ENCODE data around the gene UBTD1.

Gene UBTD1

DNA sequence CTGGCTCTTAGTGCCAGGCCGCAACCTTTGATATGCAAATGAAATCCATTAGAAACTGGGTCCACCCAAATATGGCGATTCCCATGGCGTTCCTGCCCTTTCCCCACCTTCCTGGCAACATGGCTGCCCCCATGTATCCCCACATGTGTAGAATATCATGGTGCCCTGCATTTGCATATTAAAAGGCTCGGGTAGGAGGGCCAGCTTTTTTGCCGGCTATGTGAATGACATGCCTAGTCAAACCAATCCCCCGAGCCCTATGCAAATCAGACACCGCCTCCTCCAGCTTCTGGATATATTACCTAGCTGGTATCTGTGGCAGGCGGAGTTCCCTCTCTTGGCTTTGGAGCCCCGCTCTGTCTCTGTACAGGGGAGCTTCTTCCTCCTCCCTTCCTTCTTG, 18.8 kb upstream of the UBTD1 start:
- no peak for DNase-seq (ENCODE audit: low read depth, low spot score)
- H3K4me3 ChIP-seq (ENCODE audit: low read length): no peak overlapping the region

GRCh38 chr10:97481071-97481470, 17.7 kb upstream of the UBTD1 start:
- no peak for DNase-seq (ENCODE audit: low read depth, low spot score)
- no peak overlapping the region for H3K4me3 ChIP-seq (ENCODE audit: low read length)

DNA sequence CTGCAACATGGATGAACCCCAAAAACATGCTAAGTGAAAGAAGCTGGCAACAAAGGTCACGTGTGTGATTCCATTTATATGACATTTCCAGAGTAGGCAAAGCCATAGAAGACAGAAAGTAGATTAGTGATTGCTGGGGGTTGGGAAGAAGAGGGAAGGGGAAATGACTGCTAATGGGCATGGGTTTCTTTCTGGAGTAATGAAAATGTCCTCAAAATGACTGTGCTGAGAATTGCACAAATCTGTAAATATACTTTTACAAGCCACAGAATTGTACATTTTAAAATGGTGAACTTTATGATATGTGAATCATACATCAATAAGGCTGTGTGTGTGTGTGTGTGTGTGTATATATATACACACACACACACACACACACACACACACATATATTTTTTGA, 16.3 kb upstream of the UBTD1 start:
- no peak for DNase-seq (ENCODE audit: low read depth, low spot score)

DNA sequence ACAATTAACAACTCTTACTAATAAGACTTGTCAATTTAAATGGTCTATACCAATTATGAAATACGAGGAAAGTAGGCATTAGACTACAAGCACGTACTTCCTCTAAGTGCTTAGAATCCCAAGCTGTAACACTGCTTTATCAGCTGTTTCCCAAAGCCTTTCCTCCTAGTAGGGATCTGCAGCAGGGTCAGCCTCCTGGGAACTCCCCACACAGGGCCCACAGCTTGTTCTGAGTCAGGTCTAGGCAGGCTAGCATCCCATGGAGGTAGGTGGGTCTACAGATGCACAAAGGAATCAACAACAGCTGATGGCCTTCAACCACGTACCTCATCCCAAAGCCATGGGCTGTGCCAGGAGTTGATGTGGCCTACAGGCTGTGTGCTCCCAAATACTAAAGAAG, 15.2 kb upstream of the UBTD1 start:
- H3K4me3 ChIP-seq (ENCODE audit: low read length): no peak overlapping the region
- DNase-seq (ENCODE audit: low read depth, low spot score): no peak

More for the DNA sequence above, 16.3 kb upstream of the UBTD1 start:
- no peak overlapping the region for H3K4me3 ChIP-seq (ENCODE audit: low read length)

GRCh38 chr10:97483921-97484320, 14.8 kb upstream of the UBTD1 start:
- no peak for DNase-seq (ENCODE audit: low read depth, low spot score)
- no peak overlapping the region for H3K4me3 ChIP-seq (ENCODE audit: low read length)

DNA sequence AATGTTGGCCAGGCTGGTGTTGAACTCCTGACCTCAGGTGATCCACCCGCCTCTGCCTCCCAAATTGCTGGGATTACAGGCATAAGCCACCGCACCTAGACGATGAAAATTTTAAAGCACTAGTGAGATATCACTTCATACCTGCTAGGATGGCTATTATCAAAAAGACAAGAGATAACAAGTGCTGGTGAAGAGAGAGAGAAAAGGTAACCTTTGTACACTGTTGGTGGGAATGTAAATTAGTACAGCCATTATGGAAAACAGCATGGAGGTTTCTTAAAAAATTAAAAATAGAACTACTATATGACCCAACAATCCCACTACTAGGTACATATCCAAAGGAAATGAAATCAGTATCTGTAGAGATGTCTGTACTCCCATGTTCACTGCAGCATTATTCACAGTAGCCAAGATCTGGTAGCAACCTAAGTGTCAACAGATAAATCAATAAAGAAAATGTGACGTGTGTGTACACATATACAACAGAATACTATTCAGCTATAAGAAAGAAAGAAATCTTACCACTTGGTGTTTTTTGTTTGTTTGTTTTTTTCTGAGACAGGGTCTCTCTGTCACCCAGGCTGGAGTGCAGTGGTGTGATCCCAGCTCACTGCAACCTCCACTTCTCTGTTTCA, 13.0 kb upstream of the UBTD1 start:
- no peak overlapping the region for H3K4me3 ChIP-seq (ENCODE audit: low read length)

DNA sequence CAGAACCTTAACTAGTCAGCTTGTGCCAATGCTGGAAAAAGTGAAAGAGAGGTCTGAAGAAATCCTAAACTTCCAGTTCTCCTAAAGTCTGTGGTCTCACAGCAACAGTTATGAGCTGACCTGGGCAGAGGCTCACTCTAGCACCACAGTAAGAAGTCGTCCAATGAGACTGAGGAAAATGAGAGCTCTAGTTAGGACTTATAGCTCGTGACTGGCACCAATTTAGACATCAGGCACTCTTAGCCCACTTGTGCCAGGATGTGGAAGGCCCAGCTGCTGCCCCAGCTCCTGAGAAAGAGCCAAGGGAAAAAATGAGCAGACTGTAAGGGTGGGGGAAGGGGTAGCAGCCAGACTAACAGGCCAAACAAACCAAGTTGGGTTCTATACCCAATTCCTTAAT, 8.1 kb upstream of the UBTD1 start:
- no peak overlapping the region for H3K4me3 ChIP-seq (ENCODE audit: low read length)
- no peak for DNase-seq (ENCODE audit: low read depth, low spot score)

More for the DNA sequence above, 13.0 kb upstream of the UBTD1 start:
- DNase-seq (ENCODE audit: low read depth, low spot score): no peak

- DNase-seq (ENCODE audit: low read depth, low spot score): no peak
- no peak overlapping the region for H3K4me3 ChIP-seq (ENCODE audit: low read length)
Observed at GRCh38 chr10:97494151-97494550, 4.6 kb upstream of the UBTD1 start.

DNA sequence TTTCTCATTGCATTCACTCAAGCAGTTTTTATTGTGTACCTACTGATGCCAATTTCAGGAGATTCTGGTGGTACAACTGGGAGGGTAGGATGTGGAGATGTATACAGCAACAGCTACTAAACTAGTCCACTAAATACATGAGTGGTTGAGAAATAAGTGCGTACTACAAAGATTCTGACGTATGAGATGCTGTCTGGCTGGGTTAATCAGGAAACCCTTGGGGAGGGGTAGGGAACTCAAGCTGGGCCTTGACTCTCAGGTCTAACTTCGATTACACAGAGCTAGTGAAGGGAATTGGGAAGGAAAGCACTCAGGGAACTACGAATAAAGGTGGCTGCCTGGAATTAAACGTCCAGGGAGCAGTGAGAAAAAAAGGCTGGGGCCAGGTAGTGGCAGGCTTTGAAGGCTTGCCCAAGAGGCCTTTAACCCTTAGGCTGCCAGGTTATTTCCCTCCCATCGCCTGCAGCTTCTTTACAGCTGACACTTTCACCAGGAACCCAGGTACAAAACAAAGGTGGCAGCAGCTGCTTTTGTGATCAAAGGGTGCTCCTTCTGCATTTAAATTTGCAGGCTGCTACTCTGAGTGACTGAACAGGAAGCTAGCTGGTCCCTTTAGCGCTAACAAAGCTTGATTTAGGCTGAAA, 3.7 kb upstream of the UBTD1 start:
- DNase-seq (ENCODE audit: low read depth, low spot score): peak; percentile 49

DNA sequence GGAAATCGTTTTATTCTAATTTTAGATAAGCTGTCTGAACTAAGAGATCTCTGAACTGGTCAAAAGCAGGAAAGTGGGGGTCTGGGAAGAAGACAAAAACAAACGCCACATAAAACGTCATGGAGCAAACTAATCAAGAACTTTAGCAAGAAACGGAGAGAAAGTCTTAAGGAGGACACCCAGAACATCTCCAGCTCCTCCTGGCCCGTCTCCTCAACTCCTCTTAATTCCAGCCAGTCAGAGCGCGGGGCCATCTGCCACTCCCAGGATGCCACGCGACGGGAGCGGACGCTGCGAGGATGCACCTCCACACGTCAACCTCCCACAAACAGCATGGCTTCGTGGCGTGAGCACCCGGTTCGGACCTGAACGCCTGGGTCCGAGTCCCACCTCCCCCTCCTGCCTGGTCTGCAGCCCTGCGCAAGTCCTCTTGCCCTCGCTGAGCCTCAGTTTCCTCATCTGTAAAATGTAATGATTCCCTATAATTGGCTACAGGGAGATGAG, 1.1 kb upstream of the UBTD1 start:
- DNase-seq (ENCODE audit: low read depth, low spot score): peak; percentile 58
- peak overlapping the region; percentile 100 for H3K4me3 ChIP-seq (ENCODE audit: low read length)

More for the DNA sequence above, 3.7 kb upstream of the UBTD1 start:
- no peak overlapping the region for H3K4me3 ChIP-seq (ENCODE audit: low read length)

DNA sequence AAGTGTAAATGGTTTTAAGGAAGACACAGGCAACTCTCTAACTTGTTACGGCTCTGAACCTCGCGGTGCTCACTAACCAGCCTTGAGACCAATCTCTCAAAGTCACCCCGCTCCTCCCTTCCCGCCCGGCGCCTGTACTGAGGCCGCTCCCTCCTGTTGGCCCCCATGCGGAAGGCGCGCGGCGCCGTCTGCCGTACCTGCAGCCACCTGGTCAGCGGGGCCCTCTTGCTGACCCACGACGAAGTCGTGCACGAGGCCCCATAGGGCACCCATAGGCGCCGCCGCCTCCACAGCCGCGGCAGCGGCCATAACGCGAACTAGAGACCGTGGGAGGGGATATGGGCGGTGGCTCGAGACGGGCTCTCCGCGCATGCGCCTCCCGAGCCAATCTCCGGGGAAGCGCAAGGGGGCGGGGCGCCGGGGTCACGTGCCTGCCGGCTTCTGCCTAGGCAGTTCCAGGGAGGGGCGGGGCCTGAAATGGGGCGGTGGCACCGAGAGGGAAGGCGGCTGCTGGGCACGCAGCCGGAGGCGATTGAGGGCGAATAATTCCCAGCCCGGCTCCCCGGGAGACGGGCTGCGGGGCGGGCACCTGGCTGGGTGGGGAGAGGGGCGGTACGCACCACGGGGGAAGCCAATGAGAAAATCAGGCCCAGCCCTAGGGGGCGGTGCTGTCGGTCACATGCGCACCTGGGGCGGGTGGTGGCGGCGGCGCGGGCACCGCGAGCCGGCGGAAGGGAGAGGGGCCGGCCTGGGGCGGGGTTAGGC, 466 bp upstream of the UBTD1 start, which contains the start of gene MMS19:
MMS19 (minus strand) TSS at position 347 of the 765 bp plus-strand sequence; CDS start at position 309, 38 bp downstream.
- peak; percentile 90 for DNase-seq (ENCODE audit: low read depth, low spot score)
- peak within 1 kb of the TSS; percentile 100 for H3K4me3 ChIP-seq (ENCODE audit: low read length)

DNA sequence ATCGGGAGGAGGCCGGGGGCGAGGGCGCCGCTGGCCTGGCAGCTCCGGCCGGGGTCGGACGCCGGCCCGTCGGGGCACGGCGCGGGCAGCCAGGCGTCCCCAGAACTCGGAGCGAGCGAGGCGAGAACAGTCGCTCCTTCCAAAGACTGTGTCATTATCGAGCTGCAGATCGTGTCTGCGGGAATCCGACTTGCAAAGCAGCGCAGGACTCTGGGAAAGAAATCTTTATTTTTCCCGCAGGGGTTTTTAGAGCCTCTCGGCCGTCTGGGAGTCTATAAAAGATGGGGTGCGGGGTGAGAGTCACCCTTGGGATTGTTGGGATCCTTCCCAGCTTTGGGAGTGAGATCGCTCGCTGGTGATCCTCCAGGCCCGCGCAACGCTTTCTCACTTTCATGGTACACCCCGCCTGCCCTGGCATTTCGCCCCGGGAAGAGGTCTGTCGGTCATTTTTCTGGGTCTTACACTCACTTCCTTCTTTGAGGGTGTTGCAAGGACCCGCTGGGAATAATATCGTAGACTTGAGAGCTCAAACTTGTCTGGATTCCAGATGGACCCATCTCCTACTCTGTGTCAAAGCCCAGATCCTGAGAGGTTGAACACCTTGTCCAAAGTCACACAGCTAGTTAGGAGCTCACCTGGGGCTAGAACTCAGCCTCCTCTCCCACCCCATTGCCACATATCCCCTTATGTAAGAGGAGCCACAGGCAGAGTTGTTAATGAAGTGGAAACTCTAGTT, 1.0 kb downstream of the UBTD1 start:
- no peak for DNase-seq (ENCODE audit: low read depth, low spot score)
- H3K4me3 ChIP-seq (ENCODE audit: low read length): peak overlapping the region; percentile 100

DNA sequence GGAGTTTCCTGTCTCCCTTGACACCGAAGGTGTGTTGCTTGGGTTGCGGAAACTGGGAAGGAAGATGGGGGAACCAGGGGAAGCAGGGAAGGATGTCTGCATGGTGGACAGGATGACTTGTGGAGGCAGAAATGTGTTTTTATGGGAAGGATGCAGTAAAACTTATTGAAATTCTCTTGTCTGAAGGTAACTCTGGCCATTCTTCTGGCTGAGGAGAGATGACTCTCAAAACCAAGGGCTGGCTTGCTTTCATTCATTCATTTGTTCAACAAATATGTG, 1.5 kb downstream of the UBTD1 start:
- no peak overlapping the region for H3K4me3 ChIP-seq (ENCODE audit: low read length)

DNA sequence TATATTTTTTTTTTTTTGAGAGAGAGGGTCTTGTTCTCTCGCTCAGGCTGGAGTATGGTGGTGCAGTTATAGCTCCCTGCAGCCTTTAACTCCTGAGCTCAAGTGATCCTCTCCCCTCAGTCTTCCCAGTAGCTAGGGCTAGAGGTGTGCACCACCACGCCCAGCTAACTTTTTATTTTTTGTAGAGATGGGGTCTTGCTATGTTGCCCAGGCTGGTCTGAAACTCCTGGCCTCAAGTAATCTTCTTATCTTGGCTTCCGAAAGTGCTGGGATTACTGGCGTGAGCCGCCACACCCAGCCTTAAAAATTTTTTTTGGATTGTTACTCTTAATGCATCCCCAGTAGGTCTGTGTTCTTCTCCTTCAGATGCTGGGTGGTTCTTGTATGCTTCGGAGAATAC, 4.2 kb downstream of the UBTD1 start:
- DNase-seq (ENCODE audit: low read depth, low spot score): no peak
- H3K4me3 ChIP-seq (ENCODE audit: low read length): no peak overlapping the region

More for the DNA sequence above, 1.5 kb downstream of the UBTD1 start:
- no peak for DNase-seq (ENCODE audit: low read depth, low spot score)

DNA sequence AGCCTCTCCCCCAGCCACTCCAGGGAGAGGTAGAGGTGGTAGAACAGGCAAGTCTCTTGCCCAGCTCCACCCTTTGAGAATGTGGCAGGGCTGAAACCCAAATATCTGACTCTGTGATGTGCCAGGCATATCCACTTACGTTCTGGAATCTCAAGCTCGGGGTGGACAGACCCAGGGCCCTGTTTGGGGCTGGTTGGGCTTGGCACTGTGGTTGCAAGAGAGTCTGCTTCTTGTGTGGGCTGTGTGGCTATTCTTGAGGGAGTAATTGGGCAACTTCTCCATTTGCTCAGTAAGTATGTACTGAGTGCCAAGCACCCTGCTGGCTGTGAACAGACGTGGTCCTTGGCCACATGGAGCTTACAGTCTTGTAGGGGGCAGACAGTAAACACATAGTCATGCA, 4.7 kb downstream of the UBTD1 start:
- no peak for DNase-seq (ENCODE audit: low read depth, low spot score)
- no peak overlapping the region for H3K4me3 ChIP-seq (ENCODE audit: low read length)

GRCh38 chr10:97505152-97505551, 6.4 kb downstream of the UBTD1 start:
- no peak for DNase-seq (ENCODE audit: low read depth, low spot score)

GRCh38 chr10:97506199-97506991, 7.7 kb downstream of the UBTD1 start:
- H3K4me3 ChIP-seq (ENCODE audit: low read length): no peak overlapping the region
- no peak for DNase-seq (ENCODE audit: low read depth, low spot score)

More at GRCh38 chr10:97505152-97505551, 6.4 kb downstream of the UBTD1 start:
- H3K4me3 ChIP-seq (ENCODE audit: low read length): no peak overlapping the region

- DNase-seq (ENCODE audit: low read depth, low spot score): no peak
- no peak overlapping the region for H3K4me3 ChIP-seq (ENCODE audit: low read length)
Observed at GRCh38 chr10:97508342-97508741, 9.6 kb downstream of the UBTD1 start.

Measured in Jurkat, Clone E6-1 (cell line).